CD4-positive, alpha-beta T cell treated with Interferon gamma for 1 hour (primary cell): ENCODE data around the gene PRKCE.
"Not testable (repeated sequence)": the region's sequence is repeated elsewhere in the genome, so short reads cannot be mapped to it uniquely, and the experiment has no call there.

Experiments used
- DNase-seq: peaks from one replicate; pipeline ENCODE4 v3.0.0-alpha.2; 2020

The PRKCE gene

GRCh38 chr2:45700407-45701013 lies 49.0 kb downstream of the PRKCE start:
- DNase-seq: no peak

GRCh38 chr2:45705233-45705632 lies 53.8 kb downstream of the PRKCE start:
- DNase-seq: no peak

GRCh38 chr2:45706033-45706432 lies 54.6 kb downstream of the PRKCE start:
- DNase-seq: no peak

GRCh38 chr2:45707006-45707405 lies 55.5 kb downstream of the PRKCE start:
- no peak for DNase-seq

GRCh38 chr2:45707661-45708060 lies 56.2 kb downstream of the PRKCE start:
- no peak for DNase-seq

GRCh38 chr2:45708501-45708900 lies 57.0 kb downstream of the PRKCE start:
- no peak for DNase-seq

DNA sequence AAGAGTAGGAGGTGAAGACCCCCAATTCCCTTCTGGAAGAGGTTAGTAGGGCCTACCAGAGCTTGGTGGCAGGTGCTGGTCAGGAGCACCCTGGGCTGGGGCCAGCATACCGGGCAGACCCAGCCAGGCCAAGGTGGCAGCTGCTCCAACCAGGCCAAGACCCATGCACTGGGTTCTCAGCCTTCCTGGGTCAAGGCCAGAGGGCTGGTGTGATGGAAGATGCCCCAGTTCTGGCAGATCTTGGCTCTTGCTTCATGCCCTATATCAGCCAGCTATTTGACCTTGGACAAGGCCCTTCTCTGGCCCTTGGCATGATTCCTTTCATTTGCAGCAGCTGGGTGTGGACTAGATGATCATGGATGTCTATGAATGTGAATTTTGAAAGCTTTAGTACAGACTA lies 57.7 kb downstream of the PRKCE start:
- no peak for DNase-seq

- no peak for DNase-seq
These were observed 59.0 kb downstream of the PRKCE start for GRCh38 chr2:45710468-45710867.

DNA sequence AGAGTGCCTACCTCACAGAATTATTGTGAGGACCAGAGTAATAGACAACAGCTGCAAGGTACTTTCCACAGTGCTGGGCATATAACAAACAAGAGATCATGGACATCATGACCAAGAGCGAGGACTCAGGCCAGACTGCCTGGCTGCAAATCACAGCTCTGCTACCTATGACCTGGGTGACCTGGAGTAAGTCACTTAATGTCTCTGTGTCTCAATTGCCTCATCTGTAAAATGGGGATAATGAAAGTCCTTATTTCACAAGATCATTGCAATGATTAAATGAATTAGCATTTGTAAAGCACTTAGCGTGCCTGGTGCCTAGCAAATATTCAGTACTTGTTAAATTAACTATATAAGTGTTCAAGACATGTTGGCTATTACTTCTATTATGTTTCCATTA lies 59.7 kb downstream of the PRKCE start:
- no peak for DNase-seq

- no peak for DNase-seq
These were observed 61.1 kb downstream of the PRKCE start for GRCh38 chr2:45712570-45712969.

- no peak for DNase-seq
These were observed 61.7 kb downstream of the PRKCE start for GRCh38 chr2:45713136-45713535.

DNA sequence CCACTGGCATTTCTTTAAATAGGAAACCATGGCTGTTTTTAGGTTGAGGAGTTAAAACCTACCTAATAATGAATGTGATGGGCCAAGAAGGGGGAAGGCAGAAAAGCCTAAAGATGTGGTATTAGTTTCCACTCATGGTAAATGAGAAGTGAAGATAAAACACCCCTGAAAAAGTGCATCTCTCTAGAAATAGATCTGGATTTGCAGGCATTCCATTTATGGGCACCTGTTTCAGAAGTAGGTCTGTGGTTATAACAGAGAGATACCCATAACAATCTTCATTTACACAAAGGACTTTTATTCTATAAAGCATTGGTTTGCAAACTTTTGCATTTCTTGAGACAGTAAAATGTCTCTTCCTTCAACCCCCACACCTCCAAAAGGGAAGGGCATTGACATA lies 62.1 kb downstream of the PRKCE start:
- no peak for DNase-seq

- DNase-seq: no peak
These were observed 63.2 kb downstream of the PRKCE start for GRCh38 chr2:45714679-45715078.

- DNase-seq: no peak
These were observed 64.3 kb downstream of the PRKCE start for GRCh38 chr2:45715601-45716379.

GRCh38 chr2:45716432-45716831 lies 65.0 kb downstream of the PRKCE start:
- not testable (repeated sequence) for DNase-seq

- no peak for DNase-seq
These were observed 65.4 kb downstream of the PRKCE start for GRCh38 chr2:45716915-45717314.

DNA sequence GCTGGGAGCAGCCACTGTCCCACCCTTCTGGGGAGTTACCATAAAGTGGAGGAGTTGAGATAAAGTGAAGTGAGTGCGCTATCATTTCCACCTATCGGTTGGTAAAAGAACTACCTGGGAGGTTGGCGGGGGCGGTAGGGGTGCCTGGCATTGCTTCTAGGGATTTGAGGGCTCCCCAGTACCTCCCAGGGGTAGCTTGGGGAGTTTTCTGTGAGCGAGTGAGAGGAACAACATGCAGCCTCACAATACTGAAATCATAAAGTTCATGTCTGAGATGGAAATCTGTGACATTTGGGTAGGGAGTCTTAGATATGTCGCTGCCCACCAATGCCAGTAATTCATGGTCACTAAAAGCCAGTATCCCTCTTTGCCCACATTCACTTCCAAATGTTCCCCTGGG lies 68.7 kb downstream of the PRKCE start:
- DNase-seq: no peak

- DNase-seq: no peak
These were observed 69.7 kb downstream of the PRKCE start for GRCh38 chr2:45721150-45721549.

DNA sequence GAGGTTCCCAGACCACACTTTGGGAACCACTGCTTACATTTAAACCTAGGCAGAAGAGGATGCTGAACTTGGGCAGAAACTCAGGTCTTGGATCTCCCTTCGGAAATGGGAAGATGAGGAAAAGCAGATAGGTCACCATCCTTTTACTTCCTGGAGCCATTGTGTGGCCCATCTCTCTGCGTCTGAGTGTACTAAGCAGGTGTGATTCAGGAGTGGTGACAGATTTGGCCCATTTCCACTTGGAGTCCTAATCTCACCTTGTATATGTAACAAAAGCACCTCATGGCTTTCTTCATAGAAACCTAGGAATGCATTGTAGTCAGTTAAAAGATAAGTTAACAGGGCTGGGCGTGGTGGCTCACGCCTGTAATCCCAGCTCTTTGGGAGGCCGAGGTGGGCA lies 71.0 kb downstream of the PRKCE start:
- no peak for DNase-seq

DNA sequence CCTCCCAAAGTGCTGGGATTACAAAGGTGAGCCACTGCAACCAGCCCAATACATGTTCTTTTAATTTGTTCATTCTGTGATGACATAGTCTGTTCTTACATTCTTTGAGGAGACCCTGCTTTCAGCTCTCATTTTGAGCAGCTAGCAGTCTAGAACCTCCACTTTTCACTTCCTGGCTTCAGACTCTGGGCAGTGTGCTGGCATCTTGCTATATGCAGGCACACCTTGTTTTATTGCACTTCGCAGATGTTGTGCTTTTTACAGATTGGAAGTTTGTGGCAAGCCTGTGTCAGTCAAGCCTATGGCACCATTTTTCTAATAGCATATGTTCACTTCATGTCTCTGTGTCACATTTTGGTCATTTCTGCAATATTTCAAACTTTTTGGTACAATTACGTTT lies 72.4 kb downstream of the PRKCE start:
- DNase-seq: no peak

DNA sequence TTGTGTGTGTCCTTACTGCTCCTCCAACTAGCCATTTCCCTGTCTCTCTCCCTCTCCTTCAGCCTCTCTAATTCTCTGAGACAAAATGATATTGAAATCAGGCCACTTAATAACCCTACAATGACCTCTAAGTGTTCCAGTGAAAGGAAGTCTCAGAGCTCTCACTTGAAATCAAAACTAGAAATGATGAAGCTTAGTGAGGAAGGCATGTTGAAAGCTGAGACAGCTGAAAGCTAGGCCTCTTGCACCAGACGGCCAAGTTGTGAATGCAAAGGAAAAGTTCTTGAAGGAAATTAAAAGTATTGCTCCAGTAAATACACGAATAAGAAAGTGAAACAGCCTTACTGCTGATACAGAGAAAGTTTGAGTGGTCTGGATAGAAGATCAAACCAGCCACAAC lies 72.9 kb downstream of the PRKCE start:
- DNase-seq: no peak

- DNase-seq: no peak
These were observed 74.3 kb downstream of the PRKCE start for GRCh38 chr2:45725731-45726130.

- no peak for DNase-seq
These were observed 74.7 kb downstream of the PRKCE start for GRCh38 chr2:45726188-45726587.

DNA sequence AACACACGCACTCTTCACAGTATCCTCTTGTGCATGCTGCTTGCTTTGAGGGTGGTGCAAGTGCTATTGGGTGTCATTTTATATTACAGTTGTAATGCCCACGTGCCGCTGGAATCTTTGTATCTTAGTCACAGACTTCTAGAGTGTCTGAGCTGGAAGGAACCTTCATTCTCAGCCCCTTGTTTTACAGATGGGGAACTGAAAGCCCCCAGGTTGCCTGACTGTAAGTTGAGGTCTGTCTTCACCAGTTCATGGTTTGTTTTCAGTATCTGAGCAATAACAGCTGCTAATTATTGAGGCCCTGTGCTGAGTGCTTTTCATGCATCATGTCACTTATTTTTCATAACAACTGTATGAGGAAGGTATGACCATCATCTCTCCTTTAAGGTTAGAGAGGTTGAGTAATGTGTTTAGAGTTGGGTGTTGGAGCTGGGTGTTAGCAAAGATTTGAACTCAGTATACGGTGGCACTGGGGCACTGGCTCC lies 77.0 kb downstream of the PRKCE start:
- DNase-seq: peak; percentile 53
